ENCODE data around the gene SPATA24.
"Not testable (repeated sequence)": the region's sequence is repeated elsewhere in the genome, so short reads cannot be mapped to it uniquely, and the experiment has no call there.

Gene SPATA24

GRCh38 chr5:139417214-139417613 is 13.3 kb upstream of the SPATA24 start:
- DNase-seq (ENCODE audit: low read depth in 2 of 2, low spot score in 1 of 2) = no peak

DNA sequence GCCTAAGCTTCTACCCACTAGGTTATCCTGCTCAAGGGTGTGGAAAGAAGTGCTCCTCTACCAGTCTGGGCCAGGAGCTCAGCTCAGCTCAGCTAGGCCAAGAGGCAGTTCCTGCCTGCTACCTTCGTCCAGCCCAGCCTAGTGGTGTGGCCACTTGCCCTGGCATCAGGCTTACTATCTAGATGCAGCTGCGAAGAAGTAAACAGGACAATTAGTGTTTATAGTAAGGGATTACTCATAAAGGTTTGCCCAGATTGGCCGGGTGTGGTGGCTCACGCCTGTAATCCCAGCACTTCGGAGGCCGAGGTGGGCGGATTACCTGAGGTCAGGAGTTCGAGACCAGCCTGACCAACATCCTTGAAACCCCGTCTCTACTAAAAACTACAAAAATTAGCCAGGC is 12.8 kb upstream of the SPATA24 start:
- DNase-seq (ENCODE audit: low read depth in 2 of 2, low spot score in 1 of 2) = no peak

GRCh38 chr5:139415869-139416268 is 12.0 kb upstream of the SPATA24 start:
- no peak for DNase-seq (ENCODE audit: low read depth in 2 of 2, low spot score in 1 of 2)

DNA sequence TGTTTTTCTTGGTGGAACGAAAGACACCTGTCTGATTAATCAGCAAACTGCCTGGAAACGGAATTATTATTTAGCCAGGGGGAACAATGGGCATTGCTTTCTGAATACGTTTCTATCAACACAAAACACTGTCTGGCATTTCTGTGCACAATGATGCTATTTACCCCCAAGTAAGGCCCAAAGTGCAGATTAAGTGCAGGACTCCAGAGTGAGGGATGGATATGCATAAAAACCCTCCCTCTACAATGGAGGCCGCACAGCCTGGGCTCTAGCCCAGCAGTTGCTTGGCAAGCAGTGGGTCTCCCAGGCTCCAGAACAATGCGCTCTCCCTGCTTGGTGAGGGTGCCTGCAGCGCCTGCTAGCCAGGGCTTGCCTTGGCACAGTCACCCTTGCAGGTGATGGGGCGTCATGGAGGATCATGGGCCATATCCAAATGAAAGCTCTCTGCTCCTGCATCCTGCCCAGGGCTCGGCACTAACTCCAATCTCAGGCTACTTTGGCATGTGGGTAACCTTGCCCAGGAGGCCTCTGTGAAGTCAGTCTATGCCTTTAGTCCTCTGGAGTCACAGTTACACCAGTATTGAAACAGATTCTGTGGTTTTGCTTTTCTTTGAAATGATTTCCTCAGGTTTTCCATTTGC is 11.5 kb upstream of the SPATA24 start:
- DNase-seq (ENCODE audit: low read depth in 2 of 2, low spot score in 1 of 2) = no peak

DNA sequence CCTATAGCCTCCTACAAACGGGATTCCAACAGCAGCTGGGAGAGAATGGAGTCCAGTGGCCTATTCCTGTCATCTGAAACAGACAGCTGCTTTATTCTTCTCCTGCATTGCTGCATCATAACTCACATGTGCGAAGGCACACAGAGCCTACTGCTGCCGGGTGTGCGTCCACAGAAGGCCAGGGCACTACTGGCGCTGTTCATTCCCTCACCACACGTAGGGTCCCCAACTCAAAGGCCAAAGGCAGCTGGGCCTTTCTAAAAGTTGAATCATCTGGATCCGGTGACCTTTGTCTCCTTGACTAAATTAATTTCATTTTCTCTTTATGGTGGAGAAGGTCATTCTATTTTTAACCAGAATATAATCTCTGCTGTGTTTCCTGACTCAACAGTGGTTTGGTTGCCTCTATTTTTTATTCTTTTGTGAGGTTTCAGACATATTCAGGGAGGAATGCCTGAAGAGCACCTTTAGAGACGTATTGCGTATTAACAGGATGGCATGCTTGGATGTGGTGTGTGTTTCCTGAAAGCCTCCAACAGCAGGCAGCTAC is 10.8 kb upstream of the SPATA24 start:
- DNase-seq (ENCODE audit: low read depth in 2 of 2, low spot score in 1 of 2) = no peak

DNA sequence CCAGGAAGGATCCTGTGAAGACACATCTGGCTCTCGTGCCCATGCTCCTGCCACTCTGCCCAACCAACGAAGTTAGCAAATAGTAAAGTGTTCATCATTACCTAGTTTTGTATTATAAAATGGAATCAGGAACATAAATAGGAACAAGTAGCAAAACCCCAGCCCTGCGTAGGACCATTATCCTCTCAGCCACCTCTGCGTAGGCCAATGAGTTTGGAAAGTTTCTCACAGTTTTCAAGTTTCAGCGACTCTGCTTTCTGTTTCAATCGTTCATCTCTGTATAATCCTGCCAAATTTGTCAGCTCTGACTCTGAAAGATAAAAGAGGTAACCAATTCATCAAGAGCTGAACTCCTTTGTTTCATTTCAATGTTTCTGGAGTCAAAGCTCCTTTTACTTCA is 10.1 kb upstream of the SPATA24 start:
- DNase-seq (ENCODE audit: low read depth in 2 of 2, low spot score in 1 of 2) = no peak

DNA sequence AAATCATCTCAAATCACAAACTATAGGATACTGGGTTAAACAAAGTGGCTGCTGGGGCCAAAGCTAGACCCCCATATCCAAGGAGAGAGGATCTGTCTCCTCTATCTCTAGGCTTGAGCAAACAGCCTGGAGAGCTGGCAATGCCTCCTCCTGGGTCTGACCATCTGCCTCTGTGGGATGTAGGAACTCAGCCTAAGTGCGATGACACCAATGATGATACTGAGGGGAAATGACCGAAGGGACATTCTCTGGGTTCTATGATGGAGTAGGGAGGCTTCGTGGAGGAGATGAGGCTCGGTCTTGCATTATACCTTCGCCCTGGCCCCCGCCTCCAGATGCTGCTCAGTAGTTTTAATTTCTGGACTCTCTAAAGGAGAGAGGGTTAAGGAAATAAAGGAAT is 9.3 kb upstream of the SPATA24 start:
- DNase-seq (ENCODE audit: low read depth in 2 of 2, low spot score in 1 of 2) = no peak

GRCh38 chr5:139410993-139411828 is 7.3 kb upstream of the SPATA24 start:
- DNase-seq (ENCODE audit: low read depth in 2 of 2, low spot score in 1 of 2) = no peak

DNA sequence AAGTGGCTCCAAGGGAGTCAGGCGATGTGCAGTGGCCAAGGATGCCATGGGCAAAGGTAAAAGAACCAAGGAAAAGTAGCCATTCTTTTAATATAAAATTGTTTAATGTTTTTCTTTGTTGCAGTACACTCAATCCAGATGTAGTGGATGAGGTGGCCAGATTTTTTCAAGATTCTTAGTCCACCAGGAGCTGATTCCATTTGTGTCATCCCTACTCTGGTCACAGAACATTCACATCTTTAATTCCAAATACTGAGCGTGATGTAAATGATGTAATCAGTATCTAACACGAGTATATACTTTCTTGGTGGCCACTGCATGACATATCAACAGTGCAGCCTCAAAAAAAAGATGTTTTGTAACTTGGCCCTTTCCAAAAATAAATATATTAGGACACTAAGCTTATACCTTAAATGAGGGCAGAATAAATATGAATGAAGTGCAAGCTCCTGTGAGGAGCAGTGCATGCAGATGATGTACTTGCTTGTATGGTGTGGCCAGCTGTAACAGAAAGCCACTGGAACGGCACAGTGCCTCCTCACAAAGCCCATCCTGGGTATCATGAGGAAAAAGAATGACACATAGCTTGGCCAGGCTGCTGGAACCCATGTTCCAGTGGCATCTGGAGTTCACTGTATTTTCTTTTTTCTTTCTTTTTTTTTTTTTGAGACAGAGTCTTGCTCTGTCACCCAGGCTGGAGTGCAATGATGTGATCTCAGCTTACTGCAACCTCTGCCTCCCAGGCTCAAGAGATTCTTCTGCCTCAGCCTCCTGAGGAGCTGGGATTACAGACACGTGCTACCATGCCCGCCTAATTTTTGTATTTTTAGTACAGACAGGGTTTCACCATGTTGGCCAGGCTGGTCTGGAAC is 6.5 kb upstream of the SPATA24 start:
- no peak for DNase-seq (ENCODE audit: low read depth in 2 of 2, low spot score in 1 of 2)

DNA sequence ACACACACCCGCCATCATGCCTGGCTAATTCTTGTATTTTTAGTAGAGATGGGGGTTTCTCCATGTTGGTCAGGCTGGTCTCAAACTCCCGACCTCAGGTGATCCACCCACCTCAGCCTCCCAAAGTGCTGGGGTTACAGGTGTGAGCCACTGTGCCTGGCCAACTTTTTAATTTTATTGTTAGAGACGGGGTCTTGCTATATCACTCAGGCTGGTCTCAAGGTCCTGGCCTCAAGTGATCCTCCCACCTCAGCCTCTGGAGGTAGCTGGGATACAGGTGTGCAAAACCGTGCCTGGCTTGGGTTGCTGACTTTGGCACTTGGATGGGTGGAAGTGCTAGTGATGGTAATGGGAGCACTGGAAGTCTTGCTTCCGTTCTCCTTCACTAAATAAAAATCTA is 5.2 kb upstream of the SPATA24 start:
- DNase-seq (ENCODE audit: low read depth in 2 of 2, low spot score in 1 of 2) = not testable (repeated sequence)

- DNase-seq (ENCODE audit: low read depth in 2 of 2, low spot score in 1 of 2) = no peak
These were observed 4.3 kb upstream of the SPATA24 start for GRCh38 chr5:139408191-139408590.

DNA sequence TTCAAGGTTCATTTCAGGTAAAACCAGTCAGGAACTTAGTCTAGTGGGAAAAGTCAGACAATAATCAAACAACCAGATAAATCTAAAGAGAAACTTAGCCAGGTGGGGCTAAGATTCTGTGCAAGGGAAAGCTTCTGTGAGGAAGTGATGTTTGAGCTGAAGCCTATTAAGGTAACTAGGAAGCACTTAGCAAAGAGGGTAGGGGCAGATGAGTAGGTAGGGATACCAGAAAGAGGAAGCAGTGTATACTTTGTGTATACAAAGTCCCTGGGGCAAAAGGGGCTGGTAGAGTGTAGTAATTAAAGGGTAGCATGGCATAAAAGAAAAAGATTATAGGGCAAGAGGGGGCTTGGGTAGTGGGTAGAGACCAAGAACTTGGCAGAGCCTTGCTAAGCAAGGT is 3.6 kb upstream of the SPATA24 start:
- no peak for DNase-seq (ENCODE audit: low read depth in 2 of 2, low spot score in 1 of 2)

- no peak for DNase-seq (ENCODE audit: low read depth in 2 of 2, low spot score in 1 of 2)
These were observed 3.1 kb upstream of the SPATA24 start for GRCh38 chr5:139406963-139407362.

DNA sequence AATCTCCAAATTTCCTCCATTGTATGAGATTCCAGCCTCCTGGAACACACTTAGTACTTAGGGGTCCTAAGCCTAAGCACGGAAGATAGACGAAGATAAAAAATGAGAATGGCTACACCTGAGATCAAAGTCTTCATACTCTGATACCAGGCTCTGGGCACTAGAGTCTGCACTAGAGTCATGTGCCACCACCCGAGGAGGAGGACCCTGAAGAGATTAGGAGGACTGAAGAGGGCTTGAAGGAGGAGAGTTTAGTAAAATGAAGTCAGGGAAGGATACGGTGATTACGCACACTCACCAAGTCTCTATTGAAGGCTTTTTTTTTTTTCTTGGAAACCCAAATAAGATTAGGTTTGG is 573 bp upstream of the SPATA24 start:
- no peak for DNase-seq (ENCODE audit: low read depth in 2 of 2, low spot score in 1 of 2)

DNA sequence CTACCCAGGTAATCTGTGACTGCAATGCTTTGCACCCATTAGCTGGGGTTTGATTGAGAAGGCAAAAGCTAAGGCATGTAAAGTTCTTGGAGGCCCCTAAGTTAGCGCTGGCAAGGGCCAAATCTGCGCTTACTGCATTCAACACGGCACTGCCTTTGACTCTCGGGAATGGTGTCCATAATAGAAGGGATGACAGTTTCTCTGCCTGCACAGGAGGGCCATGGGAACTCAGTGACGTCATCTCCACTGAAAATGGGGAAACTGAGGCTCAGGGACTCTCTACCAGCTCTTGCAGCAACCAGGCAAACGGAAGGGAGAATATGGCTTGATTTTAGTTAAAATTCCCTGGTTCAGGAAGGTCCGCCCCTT is 487 bp downstream of the SPATA24 start:
- DNase-seq (ENCODE audit: low read depth in 2 of 2, low spot score in 1 of 2) = no peak

- no peak for DNase-seq (ENCODE audit: low read depth in 2 of 2, low spot score in 1 of 2)
These were observed 1.2 kb downstream of the SPATA24 start for GRCh38 chr5:139402561-139403158.

DNA sequence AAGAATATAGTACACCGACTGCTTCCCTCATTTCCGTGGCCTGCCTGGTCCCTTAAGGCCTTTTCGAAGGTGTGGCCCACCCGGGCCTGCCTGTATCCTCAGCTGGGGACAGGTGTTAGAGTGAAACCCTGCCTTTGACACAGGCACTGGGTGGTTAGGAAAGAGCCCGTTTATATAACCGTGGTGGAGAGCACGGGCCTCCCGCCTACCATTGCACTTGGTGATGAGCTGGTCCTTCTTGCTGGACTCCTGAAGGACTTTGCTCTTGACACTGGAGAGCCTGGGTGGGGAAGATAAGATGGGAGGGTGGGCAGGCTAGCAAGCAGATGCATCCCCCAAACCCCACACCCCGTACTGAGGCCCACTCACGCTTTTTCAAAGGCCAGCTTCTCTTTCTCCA is 2.3 kb downstream of the SPATA24 start:
- no peak for DNase-seq (ENCODE audit: low read depth in 2 of 2, low spot score in 1 of 2)

DNA sequence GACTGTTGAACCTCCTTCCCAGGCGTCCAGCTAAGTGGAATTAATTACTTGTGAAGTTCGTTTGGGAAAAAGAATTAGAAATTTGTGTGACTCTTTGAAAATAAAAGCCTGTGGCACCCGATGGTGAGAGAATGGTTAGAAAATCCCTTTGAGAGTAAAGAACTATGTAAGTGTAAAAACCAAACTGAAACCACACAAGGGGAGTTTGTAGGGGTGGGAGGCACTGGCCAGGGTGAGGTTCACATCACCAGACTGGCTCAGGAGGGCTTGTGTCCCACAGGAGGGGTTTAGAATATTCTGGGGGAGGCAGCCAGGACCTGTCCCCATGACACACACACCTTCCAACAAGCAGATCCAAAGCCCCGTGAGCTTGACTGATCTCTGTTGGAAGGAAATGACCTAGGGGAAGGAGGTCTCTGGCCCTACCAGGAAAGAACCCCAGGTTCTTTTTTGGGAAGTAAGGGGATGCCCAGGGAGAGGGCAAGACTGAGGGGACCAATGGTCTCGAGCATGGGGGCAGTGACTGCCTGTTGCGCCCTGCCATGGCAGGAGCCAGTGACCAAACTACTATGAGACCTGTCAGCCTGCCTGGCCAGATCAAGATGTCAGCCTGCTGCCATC is 4.3 kb downstream of the SPATA24 start:
- DNase-seq (ENCODE audit: low read depth in 2 of 2, low spot score in 1 of 2) = no peak

DNA sequence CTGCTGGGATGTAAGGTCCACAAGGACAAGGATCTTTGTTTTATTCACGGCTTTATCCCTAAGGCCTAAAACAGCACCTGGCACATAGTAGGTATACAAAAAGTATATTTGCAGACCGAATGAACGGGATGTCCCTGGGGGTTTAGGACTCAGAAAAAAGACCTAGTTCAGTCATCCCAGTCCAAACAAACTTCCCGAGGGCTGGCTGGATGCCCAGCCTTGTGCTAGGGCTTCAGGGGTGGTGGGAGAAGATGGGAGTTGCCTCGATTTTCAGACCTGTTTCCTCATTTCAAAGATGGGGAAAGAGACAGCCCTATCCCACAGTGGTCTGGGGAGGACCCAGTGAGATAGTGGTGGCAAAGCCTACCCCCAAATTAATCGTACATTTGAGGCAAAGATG is 6.0 kb downstream of the SPATA24 start:
- DNase-seq (ENCODE audit: low read depth in 2 of 2, low spot score in 1 of 2) = no peak

- no peak for DNase-seq (ENCODE audit: low read depth in 2 of 2, low spot score in 1 of 2)
These were observed 7.2 kb downstream of the SPATA24 start for GRCh38 chr5:139396691-139397090.
